ENCODE results near the gene CCDC88C.

The CCDC88C gene

GRCh38 chr14:91305650-91306431 is 111.8 kb downstream of the CCDC88C start:
- FAIRE-seq = no peak

GRCh38 chr14:91303924-91304229 is 113.7 kb downstream of the CCDC88C start:
- no peak for FAIRE-seq

- FAIRE-seq = no peak
Observed at GRCh38 chr14:91303091-91303923, 114.3 kb downstream of the CCDC88C start.

- no peak for FAIRE-seq
Observed at GRCh38 chr14:91302391-91302790, 115.2 kb downstream of the CCDC88C start.

GRCh38 chr14:91300957-91301356 is 116.7 kb downstream of the CCDC88C start:
- FAIRE-seq = no peak

- FAIRE-seq = no peak
Observed at GRCh38 chr14:91300283-91300895, 117.2 kb downstream of the CCDC88C start.

GRCh38 chr14:91299121-91300115 is 118.2 kb downstream of the CCDC88C start:
- no peak for FAIRE-seq

GRCh38 chr14:91298576-91298975 is 119.0 kb downstream of the CCDC88C start:
- no peak for FAIRE-seq

GRCh38 chr14:91297081-91297711 is 120.4 kb downstream of the CCDC88C start:
- no peak for FAIRE-seq

GRCh38 chr14:91295851-91296796 is 121.5 kb downstream of the CCDC88C start:
- no peak for FAIRE-seq

GRCh38 chr14:91295276-91295845 is 122.3 kb downstream of the CCDC88C start:
- no peak for FAIRE-seq

GRCh38 chr14:91294153-91294552 is 123.5 kb downstream of the CCDC88C start:
- FAIRE-seq = no peak

GRCh38 chr14:91293281-91293680 is 124.3 kb downstream of the CCDC88C start:
- FAIRE-seq = no peak

- no peak for FAIRE-seq
Observed at GRCh38 chr14:91292491-91292890, 125.1 kb downstream of the CCDC88C start.

- no peak for FAIRE-seq
Observed at GRCh38 chr14:91291786-91292405, 125.7 kb downstream of the CCDC88C start.

GRCh38 chr14:91290986-91291385 is 126.6 kb downstream of the CCDC88C start:
- FAIRE-seq = no peak

- no peak for FAIRE-seq
Observed at GRCh38 chr14:91289464-91289863, 128.2 kb downstream of the CCDC88C start.

GRCh38 chr14:91288876-91289275 is 128.7 kb downstream of the CCDC88C start:
- FAIRE-seq = no peak

- FAIRE-seq = peak; percentile 98
Observed at GRCh38 chr14:91286530-91286937, 131.1 kb downstream of the CCDC88C start.
